GM18508 (cell line): ENCODE measurements around the gene SLC22A2.

Source experiments
- ATAC-seq: cut with Tn5 transposase; IDR thresholded peaks from one replicate; pipeline ENCODE4 v1.9.1; 2021; ENCODE audit warnings: moderate number of reproducible peaks; ENCODE audit not compliant: insufficient read depth, unreplicated experiment

The SLC22A2 gene

DNA sequence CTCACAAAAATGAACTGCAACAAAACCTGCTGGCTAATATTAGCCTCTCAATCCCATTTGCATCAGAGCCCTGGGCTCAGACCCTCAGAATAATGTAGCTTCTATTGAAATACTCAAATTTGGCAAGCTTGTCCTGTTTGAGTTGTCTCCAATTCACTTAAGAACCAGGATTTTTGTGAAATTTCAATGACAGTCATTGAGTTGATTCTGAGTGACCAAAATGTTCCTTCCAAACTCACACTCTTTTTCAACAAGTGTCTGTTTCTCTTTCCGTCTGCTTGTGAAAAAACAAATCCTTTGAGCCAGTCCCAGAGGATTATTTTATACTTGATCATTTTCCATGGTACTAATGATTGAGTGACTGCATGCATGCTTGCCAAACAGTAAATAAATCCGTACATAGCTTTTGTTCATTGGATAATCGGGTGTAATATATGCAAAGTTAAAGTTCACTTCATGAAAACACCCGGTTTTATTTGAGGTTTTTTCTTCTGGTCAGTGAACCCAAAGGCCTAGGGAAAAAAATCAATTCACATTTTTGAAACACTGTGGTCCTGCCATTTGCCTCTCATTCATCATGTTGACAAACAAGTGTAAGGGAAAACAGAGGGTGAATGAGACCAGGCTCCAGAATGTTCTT, 16.4 kb upstream of the SLC22A2 start:
- no peak for ATAC-seq

- no peak for ATAC-seq
Measured at GRCh38 chr6:160273750-160274149, 15.1 kb upstream of the SLC22A2 start.

DNA sequence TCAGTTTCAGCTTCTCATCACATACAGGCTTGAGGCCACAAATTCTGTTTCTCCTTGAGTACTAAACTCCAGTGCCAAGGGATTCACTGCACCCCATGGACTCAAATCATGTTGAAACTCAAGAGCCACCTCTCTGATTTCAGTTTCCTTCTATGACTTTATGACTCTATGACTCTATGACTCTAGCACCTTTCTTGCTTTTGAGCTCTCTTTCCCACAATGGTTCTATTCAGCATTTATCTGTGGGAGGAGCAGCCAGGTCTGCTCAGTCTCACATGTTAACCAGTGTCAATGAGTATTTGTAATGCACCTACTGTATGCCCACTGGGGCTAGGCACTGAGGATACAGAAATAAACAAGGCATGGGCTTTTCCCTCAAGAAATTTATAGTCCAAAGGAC, 14.6 kb upstream of the SLC22A2 start:
- ATAC-seq = no peak

- no peak for ATAC-seq
Measured at GRCh38 chr6:160272707-160273106, 14.1 kb upstream of the SLC22A2 start.

- no peak for ATAC-seq
Measured at GRCh38 chr6:160270347-160270746, 11.7 kb upstream of the SLC22A2 start.

DNA sequence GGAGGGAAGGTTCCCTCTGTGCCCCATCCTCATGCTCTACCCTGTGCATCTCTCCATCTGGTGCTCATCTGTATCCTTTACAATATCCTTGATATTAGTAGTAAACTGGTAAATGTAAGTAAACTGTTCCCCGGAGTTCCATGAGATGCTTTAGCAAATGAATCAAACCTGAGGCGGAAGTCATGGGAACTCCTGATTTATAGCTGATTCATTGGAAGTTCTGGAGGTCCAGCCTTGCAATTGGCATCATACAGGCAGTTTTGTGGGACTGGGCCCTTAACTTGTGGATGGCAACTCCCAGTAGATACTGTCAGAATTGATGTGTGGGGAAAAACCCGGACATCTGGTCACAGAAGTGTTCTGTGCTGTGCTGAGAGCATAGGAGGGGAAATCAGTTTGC, 11.2 kb upstream of the SLC22A2 start:
- no peak for ATAC-seq

DNA sequence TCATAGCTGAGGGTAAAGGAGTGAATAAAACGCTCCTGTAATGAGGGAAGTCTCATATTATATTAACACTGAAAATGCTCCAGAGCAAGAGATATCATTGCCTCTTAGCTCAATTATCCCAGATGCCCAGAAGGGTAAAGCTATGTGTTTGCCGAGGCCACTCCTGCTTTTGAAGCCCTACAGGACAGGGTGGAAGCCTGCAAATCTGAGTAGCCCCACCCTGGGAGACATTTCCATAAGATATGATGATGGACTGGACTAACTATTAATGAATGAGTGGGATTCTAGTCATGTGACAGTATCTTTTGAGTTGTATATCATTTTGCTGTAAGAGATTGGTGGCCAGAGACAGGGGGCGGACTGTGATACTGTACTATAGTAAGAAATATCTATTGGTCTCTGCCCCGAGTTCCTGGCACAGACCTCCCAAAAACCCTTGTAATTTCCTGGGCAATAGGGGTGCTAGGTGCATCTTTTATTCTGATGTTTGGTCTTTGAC, 10.5 kb upstream of the SLC22A2 start:
- no peak for ATAC-seq

GRCh38 chr6:160267102-160267501, 8.5 kb upstream of the SLC22A2 start:
- no peak for ATAC-seq

DNA sequence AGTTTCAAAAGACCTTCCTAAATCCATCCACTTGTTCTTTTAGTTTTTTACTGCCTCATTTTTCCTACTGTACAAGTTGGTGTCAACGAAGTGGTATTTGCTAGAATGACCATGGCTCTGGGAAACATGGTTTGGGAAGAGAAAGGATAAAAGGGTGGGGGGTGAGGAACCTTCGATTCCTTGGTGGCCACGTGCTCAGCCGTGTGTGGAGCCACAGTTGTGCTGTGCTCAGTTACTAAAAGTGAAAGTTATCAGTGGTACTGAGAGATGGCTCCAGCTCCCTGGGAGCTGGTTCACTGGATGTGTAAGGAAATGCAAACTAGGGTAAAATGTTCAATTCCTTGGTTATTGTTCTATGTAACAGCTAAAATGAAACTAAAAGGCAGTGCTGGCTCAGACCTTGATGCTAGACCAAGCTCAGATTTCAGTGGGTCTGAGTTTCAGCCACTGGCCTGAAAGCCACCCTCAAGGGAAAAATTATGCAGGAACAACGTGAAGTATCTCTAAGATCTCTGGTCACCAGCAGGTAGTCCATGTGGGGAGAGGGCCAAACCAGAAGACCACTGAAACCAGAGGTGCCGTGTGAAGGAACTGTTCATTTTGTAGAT, 7.4 kb upstream of the SLC22A2 start:
- peak; percentile 78 for ATAC-seq

DNA sequence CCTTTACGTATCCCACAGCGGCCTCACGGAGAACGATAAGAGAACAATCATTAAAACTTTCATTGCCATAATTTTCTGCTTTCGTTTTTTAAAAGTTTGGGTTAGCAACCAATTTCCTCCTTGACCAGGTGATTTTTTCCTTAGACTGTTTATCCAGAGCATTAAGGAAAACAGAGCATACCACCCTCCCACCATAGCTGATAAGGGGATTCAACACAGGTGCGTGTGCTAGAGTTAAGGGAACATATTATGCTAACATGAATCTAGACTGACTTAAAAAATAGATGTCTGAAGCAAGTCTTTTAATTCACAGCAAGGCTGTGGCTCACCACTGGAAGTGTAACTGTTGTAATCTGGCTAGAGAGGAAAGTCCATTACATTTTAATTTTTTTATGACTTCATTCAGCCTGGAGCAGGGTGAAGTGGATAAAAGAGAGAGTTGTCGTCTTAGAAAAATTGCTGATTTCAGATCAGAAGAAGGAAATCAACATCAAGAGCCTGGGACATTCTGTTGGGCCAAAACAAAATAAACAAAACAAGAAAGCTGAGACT, 5.5 kb upstream of the SLC22A2 start:
- ATAC-seq = no peak

DNA sequence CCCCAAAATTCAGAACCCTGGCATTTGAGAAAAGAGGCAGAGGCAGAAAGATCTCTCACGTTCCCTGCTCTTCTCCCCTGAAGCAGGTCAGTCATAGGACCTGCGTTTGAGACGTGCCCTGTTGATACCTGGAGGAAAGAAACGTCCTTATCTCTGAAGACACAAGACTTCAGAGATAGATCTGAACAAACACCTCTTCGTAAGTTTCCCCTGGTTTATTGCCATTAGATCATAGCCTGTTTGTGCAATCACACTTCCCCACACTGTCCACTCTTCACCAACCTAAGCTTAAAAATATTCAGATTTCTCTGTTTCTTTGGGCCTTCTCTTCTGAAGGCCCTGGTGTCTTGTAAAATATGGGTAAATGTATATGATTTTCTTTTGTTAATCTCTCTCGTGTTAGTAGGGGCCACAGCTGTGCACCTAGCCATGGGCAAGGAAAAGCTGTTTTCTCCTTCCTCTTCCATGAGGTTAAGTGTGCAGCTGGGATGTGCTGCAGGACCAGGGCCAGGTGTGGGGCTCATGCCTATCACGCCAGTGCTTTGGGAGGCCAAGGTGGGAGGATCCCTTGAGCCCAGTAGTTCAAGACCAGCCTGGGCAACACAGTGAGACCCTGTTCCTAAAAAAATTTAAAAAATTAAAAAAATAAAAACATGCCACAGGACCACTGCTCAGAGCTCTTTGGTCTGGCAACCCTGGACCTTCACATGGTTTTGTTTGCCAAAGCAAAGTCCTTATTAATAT, 4.7 kb upstream of the SLC22A2 start:
- no peak for ATAC-seq

DNA sequence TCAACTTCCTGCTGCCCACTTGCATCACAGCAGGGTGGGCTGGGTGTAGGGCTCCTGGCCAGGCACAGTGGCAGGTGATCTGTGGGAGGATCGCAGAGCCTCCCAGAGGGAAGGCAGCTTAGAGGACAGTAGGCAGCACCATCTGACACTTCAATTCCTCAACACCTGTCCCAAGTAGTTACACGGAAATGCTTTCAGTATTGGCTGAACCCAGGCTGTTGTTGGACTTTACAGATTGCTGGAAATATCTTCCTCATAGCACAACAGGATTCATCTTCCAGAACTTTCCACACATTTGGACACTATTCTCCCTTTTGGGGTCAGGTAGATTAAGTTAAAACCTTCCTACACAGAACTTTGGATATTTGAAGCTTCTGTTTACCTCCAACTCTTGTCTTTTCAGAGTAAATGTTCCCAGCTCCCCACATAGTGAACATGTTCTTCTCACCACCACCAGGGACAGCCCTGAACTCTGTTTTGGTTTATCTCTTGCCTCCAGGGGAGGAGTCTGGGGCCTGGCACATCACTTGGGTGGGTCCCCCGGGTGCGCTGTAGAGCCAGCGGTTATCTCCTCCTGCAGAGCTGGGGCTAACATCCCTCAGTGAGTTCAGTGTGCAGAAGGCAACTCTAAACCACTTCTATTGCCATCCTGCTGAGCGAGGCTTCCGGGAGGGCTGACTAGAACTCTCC, 3.5 kb upstream of the SLC22A2 start:
- ATAC-seq = no peak

- no peak for ATAC-seq
Measured at GRCh38 chr6:160260803-160261450, 2.3 kb upstream of the SLC22A2 start.

GRCh38 chr6:160260367-160260766, 1.7 kb upstream of the SLC22A2 start:
- ATAC-seq = no peak

DNA sequence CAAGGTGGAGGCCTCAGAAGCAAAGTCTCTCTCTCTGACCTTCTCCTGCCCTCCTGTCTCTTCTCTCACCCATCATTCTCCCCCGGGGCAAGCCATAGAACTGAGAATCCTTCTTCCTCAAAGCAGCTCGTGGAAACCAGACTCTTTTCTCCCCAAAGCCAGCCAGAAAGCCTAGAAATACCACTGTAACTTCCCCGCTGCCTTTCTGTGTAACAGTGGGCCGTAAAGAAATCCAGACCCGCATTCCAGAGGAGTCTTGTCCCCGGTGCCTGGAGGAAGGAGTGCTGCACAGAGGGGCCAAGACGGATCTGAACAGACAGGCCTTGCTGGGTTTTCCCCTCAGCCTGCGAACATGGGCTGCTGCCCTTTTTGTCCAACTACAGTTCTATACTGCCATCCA, 977 bp upstream of the SLC22A2 start:
- no peak for ATAC-seq

DNA sequence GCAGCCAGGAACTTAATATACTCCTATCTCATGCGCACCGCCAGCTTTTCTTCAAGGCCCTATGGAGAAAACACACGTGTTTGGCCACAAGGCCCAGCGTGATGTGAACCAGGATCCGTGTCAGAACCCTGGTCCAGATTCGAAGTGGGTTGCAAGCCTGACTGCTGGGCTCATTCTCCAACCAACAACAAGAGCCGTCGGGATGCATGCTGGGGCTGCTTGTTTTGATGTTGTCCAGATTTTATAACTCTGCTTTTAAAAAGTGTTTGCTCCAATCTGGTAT, 463 bp upstream of the SLC22A2 start:
- no peak for ATAC-seq

DNA sequence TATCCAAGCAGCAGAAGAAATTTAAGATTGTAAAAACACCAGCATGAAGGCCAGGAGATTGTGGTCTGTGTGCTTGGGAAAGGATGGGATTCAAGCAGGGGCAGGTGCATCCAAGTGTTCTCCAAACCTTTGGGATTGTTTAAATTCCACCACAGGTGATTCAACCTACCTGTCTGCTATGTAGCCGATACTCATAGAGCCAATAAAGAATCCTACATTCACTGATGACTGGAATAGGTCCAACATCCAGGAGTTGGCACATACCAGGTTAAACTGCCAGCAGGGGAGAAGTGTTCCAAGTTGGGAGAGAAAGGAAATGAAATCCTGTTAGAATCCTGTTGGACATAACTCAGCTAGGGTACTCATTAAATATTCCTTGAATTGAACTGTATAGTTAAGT, 2.2 kb downstream of the SLC22A2 start:
- ATAC-seq = no peak

GRCh38 chr6:160254467-160255312, 3.9 kb downstream of the SLC22A2 start:
- no peak for ATAC-seq

DNA sequence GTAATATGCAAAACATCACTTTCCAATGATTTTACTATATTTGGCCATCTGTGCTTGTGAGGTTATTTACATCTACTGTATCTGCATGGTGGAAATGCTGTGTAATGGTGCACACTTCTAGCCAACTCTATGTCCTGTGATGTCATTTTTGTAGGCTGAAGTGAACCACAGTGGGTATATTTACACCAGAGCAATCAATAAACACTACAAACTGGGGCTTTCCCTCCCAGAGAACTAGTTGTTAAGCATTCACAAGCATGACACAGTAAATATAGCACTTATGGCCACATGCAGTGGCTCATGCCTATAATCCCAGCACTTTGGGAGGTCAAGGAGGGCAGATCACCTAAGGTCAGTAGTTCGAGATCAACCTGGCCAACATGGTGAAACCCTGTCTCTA, 4.9 kb downstream of the SLC22A2 start:
- ATAC-seq = no peak

- no peak for ATAC-seq
Measured at GRCh38 chr6:160253292-160253691, 5.3 kb downstream of the SLC22A2 start.
